Measurements from ENCODE around the gene SLC2A10. TPM values are rescaled to one million over a fixed set of nuclear protein-coding genes. Genes with fewer than 3 reads are reported as not detected.

SLC2A10 gene
- total and polyA plus RNA-seq, 10 of the 15 experiments (the other 5 are each of a cell fraction or from before 2014, with no cell fraction given) = not detected

DNA sequence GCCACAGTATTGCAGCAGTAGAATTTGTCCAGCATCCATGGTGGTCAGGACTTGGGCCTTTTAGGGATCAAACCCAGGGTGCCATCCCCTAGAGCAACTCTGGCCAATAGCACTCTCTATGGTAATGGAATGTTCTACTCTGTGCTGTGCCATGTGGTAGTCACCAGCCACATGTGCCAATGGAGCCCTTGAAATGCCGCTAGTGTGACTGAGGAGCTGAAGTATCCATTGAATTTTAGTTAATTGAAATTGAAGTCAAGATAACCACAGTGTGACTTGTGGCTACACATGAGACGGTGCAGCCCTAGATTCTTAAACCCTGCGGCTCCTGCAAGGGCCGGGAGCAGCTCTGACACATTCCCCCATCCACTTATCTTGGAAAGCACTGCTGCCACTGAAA is 54.6 kb downstream of the SLC2A10 start (continued):
- no peak for TF ChIP-seq SMAD5 (IDR thresholded peaks at IDR 0.05; ENCODE audit: low read depth)

DNA sequence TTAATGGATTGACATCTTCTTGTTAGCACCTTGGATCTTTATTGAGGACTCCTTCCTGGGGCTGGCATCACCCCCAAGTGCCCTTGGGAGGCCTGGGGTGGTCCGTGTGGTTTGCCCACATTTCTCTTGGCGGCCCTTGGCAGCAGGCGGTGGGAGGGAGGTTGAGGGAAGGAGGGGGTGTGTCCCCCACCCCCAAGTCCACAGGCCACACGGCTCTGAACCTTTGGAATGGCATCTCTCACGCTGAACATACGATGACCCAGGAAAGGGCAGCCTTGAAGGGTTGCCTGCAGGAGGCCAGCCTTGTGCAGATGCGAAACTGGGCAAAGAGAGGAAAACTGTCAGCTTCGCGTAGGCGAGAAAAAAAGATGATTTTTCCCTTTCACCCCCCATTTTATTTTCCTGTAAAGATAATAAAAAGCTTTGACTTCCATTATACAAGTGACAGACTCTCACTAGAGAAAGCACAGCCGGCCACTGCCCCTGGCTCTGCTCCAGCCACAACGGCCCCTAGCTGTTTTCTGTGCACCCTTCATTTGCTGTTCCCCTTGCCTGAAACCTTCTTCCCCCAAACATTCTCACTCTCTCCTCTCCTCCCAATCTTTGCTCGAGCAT is 56.2 kb downstream of the SLC2A10 start:
- RAD21 ChIA-PET (ENCODE audit: unreplicated experiment) = no interaction called here
- Histone ChIP-seq H3K79me2 (ENCODE audit: control insufficient read depth, insufficient read depth, low read length) (no peaks in the 10 kb centered on the region), H4K20me1 (ENCODE audit: control insufficient read depth, insufficient read depth) (no peaks in the 10 kb centered on the region), H3K4me2 (ENCODE audit: control insufficient read depth, insufficient read depth) (no peak overlapping the region), H2AFZ (ENCODE audit: control insufficient read depth, low read depth, low read length) (no peak overlapping the region), H3K9ac (ENCODE audit: control insufficient read depth, insufficient read depth, low read length) (no peak overlapping the region), H3K27me3 (replicated peaks in 1 of 2; ENCODE audit: control insufficient read depth in 2 of 2, insufficient read depth in 2 of 2, low read length in 1 of 2) (no peaks in the 10 kb centered on the region; a peak in 1 of 4 replicates), H3K4me3 (no peak overlapping the region), H3K27ac (ENCODE audit: control insufficient read depth, insufficient read depth) (no peak overlapping the region), H3K4me1 (ENCODE audit: control insufficient read depth, insufficient read depth, low read length) (no peaks in the 10 kb centered on the region), H3K36me3 (ENCODE audit: control insufficient read depth in 2 of 2, insufficient read depth in 2 of 2, low read length in 1 of 2) (no peaks in the 10 kb centered on the region), H3K9me3 (replicated peaks; ENCODE audit: control insufficient read depth, insufficient read depth, low read length) (no peaks in the 10 kb centered on the region)
- in situ Hi-C loops (cut with MboI) (no loop called here), intact Hi-C loops (cut with micrococcal nuclease; ENCODE audit: unreplicated experiment) (loop anchor here (10.0 kb wide), 1 partner anchor 379 kb away; no protein-coding TSS in a partner anchor)
- TF ChIP-seq YBX1 (IDR thresholded peaks at IDR 0.05) = no peak
- no peak for TF ChIP-seq WRNIP1 (IDR thresholded peaks at IDR 0.05; ENCODE audit: borderline replicate concordance, low read depth, low read length)
- no peak for TF ChIP-seq PAX8 (IDR thresholded peaks at IDR 0.05)
- TF ChIP-seq NFYA (IDR thresholded peaks at IDR 0.05; ENCODE audit: borderline replicate concordance, low read depth, low read length) = no peak
- TF ChIP-seq, protein P1, sequence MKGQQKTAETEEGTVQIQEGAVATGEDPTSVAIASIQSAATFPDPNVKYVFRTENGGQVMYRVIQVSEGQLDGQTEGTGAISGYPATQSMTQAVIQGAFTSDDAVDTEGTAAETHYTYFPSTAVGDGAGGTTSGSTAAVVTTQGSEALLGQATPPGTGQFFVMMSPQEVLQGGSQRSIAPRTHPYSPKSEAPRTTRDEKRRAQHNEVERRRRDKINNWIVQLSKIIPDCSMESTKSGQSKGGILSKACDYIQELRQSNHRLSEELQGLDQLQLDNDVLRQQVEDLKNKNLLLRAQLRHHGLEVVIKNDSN (IDR thresholded peaks at IDR 0.05; ENCODE audit: borderline replicate concordance, extremely low read length, insufficient read depth, low read depth, low read length) = no peak
- no peak for TF ChIP-seq KLF5 (IDR thresholded peaks at IDR 0.05; ENCODE audit: partially characterized antibody)
- no peak for TF ChIP-seq ESRRA (IDR thresholded peaks at IDR 0.05; ENCODE audit: low read length)
- no peak for TF ChIP-seq TCF3 (IDR thresholded peaks at IDR 0.05; ENCODE audit: borderline replicate concordance, insufficient read depth, low read depth, low read length)
- no peak for TF ChIP-seq SMAD5 (IDR thresholded peaks at IDR 0.05; ENCODE audit: low read depth)
- POLR2A ChIA-PET = no interaction called here
- DNase-seq (ENCODE audit: low read depth, low spot score) (no peak), ATAC-seq (no peak), FAIRE-seq (no peak)
- 57% methylated on average over 13 of the region's 13 CpGs for WGBS (ENCODE audit: insufficient coverage, insufficient replicate concordance, low lambda C conversion rate, missing lambda C conversion rate)
- SMC1A ChIA-PET (ENCODE audit: uncharacterized antibody, unreplicated experiment) = interaction anchor here (0.7 kb wide), 1 partner anchor 11 kb away, joined by 3 read pairs; no protein-coding TSS in a partner anchor
- BruUV-seq (replicated peaks) = no TSS peak
- CTCF ChIA-PET = interaction anchor here (0.9 to 1.3 kb wide), 3 partner anchors 7 to 259 kb away, joined by 3 to 4 read pairs (median 3); no protein-coding TSS in a partner anchor

Data from GM12878 (cell line).